ENCODE results near the gene WNT9B. TPM values are rescaled to one million over a fixed set of nuclear protein-coding genes. Genes with fewer than 3 reads are reported as not detected.

The WNT9B gene, protein sequence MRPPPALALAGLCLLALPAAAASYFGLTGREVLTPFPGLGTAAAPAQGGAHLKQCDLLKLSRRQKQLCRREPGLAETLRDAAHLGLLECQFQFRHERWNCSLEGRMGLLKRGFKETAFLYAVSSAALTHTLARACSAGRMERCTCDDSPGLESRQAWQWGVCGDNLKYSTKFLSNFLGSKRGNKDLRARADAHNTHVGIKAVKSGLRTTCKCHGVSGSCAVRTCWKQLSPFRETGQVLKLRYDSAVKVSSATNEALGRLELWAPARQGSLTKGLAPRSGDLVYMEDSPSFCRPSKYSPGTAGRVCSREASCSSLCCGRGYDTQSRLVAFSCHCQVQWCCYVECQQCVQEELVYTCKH
- total RNA-seq (under 1 TPM in 5 of 6 donors, not detected in 1; 0.12 to 0.32 (median 0.28) TPM), polyA plus RNA-seq (not detected)

GRCh38 chr17:46851029-46851741 lies at the start of gene WNT9B:
WNT9B (plus strand) TSS chr17:46851583; CDS start chr17:46851639, 56 bp downstream.
- FAIRE-seq (no peak), ATAC-seq (peak; percentile 81 to 92 (median 84)), DNase-seq (peak; percentile 57 to 78 (median 70))

DNA sequence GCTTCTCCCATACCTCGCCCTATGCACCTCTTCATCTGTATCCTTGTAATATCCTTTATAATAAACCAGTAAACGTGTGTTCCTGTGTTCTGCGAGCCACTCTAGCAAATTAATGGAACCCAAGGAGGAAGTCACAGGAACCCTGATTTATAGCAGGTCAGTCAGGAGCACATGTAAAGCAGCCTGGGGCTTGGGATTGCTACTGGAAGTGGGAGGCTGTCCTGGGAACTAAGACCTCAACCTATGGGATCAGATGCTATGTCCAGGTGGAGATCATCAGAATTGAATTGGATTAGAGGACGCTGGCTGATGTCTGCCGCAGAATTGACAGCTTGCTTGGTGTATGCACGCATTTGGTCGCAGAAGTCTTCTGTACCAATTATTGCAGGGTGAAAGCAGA lies 48.6 kb upstream of the WNT9B start:
- no peak for ATAC-seq
- no peak for DNase-seq
- TF ChIP-seq CTCF (IDR thresholded peaks at IDR 0.05) = no peak
- intact Hi-C loops (cut with DNase I) = no loop called here
- no peak overlapping the region for H3K4me3 ChIP-seq
- no peaks in the 10 kb centered on the region for H3K27me3 ChIP-seq
- H3K9me3 ChIP-seq = no peaks in the 10 kb centered on the region
- no peak for FAIRE-seq
- no peaks in the 10 kb centered on the region for H3K4me1 ChIP-seq
- WGBS, 2 donors = 76 to 86% methylated on average over 7 of the region's 7 CpGs
- H3K27ac ChIP-seq = no peak overlapping the region
- H3K36me3 ChIP-seq = no peaks in the 10 kb centered on the region

More at GRCh38 chr17:46851029-46851741, at the start of gene WNT9B:
- intact Hi-C loops (cut with DNase I) = no loop called here
- no peak within 1 kb of the TSS for H3K27ac ChIP-seq
- WGBS, 2 donors = 3% methylated on average over 50 to 74 of the region's 75 CpGs
- peak within 1 kb of the TSS; percentile 18 to 54 (median 30) for H3K4me3 ChIP-seq
- no peaks in the 10 kb centered on the region for H3K9me3 ChIP-seq
- H3K4me1 ChIP-seq = no peaks in the 10 kb centered on the region
- H3K36me3 ChIP-seq = no peaks in the 10 kb centered on the region
- no peak for TF ChIP-seq CTCF (IDR thresholded peaks at IDR 0.05)
- H3K27me3 ChIP-seq = no peaks in the 10 kb centered on the region

DNA sequence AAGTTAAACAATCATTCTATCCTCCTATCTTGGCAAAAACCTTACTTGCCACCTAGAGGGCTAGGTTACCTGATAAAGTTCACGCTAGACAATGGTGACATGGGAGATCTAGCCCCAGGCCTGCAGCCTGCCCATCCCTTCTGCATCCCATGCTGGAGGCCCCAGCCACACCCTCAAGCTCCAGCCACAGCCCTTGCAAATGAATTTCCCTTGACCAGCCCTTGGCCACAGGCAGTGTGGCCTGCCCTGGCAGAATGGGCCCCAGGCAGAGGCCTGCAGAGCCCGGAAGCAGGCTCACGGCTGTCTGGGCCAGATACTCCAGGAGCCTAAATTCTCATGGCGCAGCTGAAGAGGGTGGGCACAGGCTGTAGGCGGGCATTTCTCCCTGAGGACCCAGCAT lies 47.8 kb upstream of the WNT9B start:
- no peak for FAIRE-seq
- WGBS, 2 donors = 90 to 94% methylated on average over 5 of the region's 5 CpGs

GRCh38 chr17:46805771-46806170 lies 45.6 kb upstream of the WNT9B start:
- Histone ChIP-seq H3K4me3 (no peak overlapping the region), H3K27ac (no peak overlapping the region), H3K9me3 (no peaks in the 10 kb centered on the region), H3K4me1 (no peaks in the 10 kb centered on the region), H3K36me3 (no peaks in the 10 kb centered on the region), H3K27me3 (no peaks in the 10 kb centered on the region)
- no peak for TF ChIP-seq CTCF (IDR thresholded peaks at IDR 0.05)
- no peak for ATAC-seq
- FAIRE-seq = no peak
- intact Hi-C loops (cut with DNase I) = no loop called here
- DNase-seq = no peak
- WGBS, 2 donors = 88 to 89% methylated on average over 6 of the region's 6 CpGs

More for the DNA sequence above, 47.8 kb upstream of the WNT9B start:
- no peak for TF ChIP-seq CTCF (IDR thresholded peaks at IDR 0.05)
- no peak for DNase-seq
- Histone ChIP-seq H3K27me3 (no peaks in the 10 kb centered on the region), H3K27ac (no peak overlapping the region), H3K4me3 (no peak overlapping the region), H3K4me1 (no peaks in the 10 kb centered on the region), H3K9me3 (no peaks in the 10 kb centered on the region), H3K36me3 (no peaks in the 10 kb centered on the region)
- no peak for ATAC-seq
- intact Hi-C loops (cut with DNase I) = no loop called here
